ENCODE data around the gene UBN1.

UBN1 gene

GRCh38 chr16:4904942-4905615 is 57.8 kb downstream of the UBN1 start:
- CTCF ChIA-PET: interaction anchor here (1.2 kb wide), 1 partner anchor 51 kb away, joined by 3 read pairs; no protein-coding TSS in a partner anchor
- Histone ChIP-seq H3K27ac (ENCODE audit: insufficient read depth in 1 of 2, low read depth in 1 of 2, low read length in 2 of 2, poor library complexity in 1 of 2, severe bottlenecking in 2 of 2) (no peak overlapping the region), H3K9me3 (ENCODE audit: control extremely low read depth in 1 of 5, control insufficient read depth in 4 of 5, insufficient read depth in 2 of 5, low read depth in 1 of 5, low read length in 4 of 5) (no peaks in the 10 kb centered on the region), H3K4me1 (ENCODE audit: control extremely low read depth in 1 of 4, control insufficient read depth in 4 of 4, insufficient read depth in 4 of 4, low read length in 3 of 4) (no peaks in the 10 kb centered on the region), H3K27me3 (replicated peaks in 2 of 5; ENCODE audit: control insufficient read depth in 4 of 5, insufficient read depth in 5 of 5, low read length in 4 of 5) (peaks cover 0 to 2% (median 0%) of the 10 kb centered on the region in 5 experiments), H3K36me3 (ENCODE audit: control insufficient read depth in 4 of 4, insufficient read depth in 4 of 4, low read length in 3 of 4) (no peaks in the 10 kb centered on the region), H3K4me3 (ENCODE audit: control insufficient read depth in 1 of 7, extremely low read depth in 1 of 7, insufficient read depth in 4 of 7, low read depth in 2 of 7, low read length in 6 of 7) (no peak overlapping the region)
- POLR2A ChIA-PET: no interaction called here
- DNase-seq: no peak
- WGBS (ENCODE audit: insufficient coverage): 96% methylated on average over 11 of the region's 14 CpGs

- peaks cover 0 to 2% (median 0%) of the 10 kb centered on the region in 5 experiments for H3K27me3 ChIP-seq (replicated peaks in 2 of 5; ENCODE audit: control insufficient read depth in 4 of 5, insufficient read depth in 5 of 5, low read length in 4 of 5)
- POLR2A ChIA-PET: no interaction called here
- H3K4me1 ChIP-seq (ENCODE audit: control extremely low read depth in 1 of 4, control insufficient read depth in 4 of 4, insufficient read depth in 4 of 4, low read length in 3 of 4): no peaks in the 10 kb centered on the region
- H3K9me3 ChIP-seq (ENCODE audit: control extremely low read depth in 1 of 5, control insufficient read depth in 4 of 5, insufficient read depth in 2 of 5, low read depth in 1 of 5, low read length in 4 of 5): no peaks in the 10 kb centered on the region
- DNase-seq: no peak
- CTCF ChIA-PET: no interaction called here
- no peak overlapping the region for H3K27ac ChIP-seq (ENCODE audit: insufficient read depth in 1 of 2, low read depth in 1 of 2, low read length in 2 of 2, poor library complexity in 1 of 2, severe bottlenecking in 2 of 2)
- no peak overlapping the region for H3K4me3 ChIP-seq (ENCODE audit: control insufficient read depth in 1 of 7, extremely low read depth in 1 of 7, insufficient read depth in 4 of 7, low read depth in 2 of 7, low read length in 6 of 7)
- 100% methylated on average over 1 of the region's 5 CpGs for WGBS (ENCODE audit: insufficient coverage)
- no peaks in the 10 kb centered on the region for H3K36me3 ChIP-seq (ENCODE audit: control insufficient read depth in 4 of 4, insufficient read depth in 4 of 4, low read length in 3 of 4)
Measured at GRCh38 chr16:4908854-4909401, 61.6 kb downstream of the UBN1 start.

- Histone ChIP-seq H3K27ac (ENCODE audit: insufficient read depth in 1 of 2, low read depth in 1 of 2, low read length in 2 of 2, poor library complexity in 1 of 2, severe bottlenecking in 2 of 2) (no peak overlapping the region), H3K9me3 (ENCODE audit: control extremely low read depth in 1 of 5, control insufficient read depth in 4 of 5, insufficient read depth in 2 of 5, low read depth in 1 of 5, low read length in 4 of 5) (no peaks in the 10 kb centered on the region), H3K4me1 (ENCODE audit: control extremely low read depth in 1 of 4, control insufficient read depth in 4 of 4, insufficient read depth in 4 of 4, low read length in 3 of 4) (no peaks in the 10 kb centered on the region), H3K27me3 (replicated peaks in 2 of 5; ENCODE audit: control insufficient read depth in 4 of 5, insufficient read depth in 5 of 5, low read length in 4 of 5) (peaks cover 0 to 2% (median 0%) of the 10 kb centered on the region in 5 experiments), H3K36me3 (ENCODE audit: control insufficient read depth in 4 of 4, insufficient read depth in 4 of 4, low read length in 3 of 4) (no peaks in the 10 kb centered on the region), H3K4me3 (ENCODE audit: control insufficient read depth in 1 of 7, extremely low read depth in 1 of 7, insufficient read depth in 4 of 7, low read depth in 2 of 7, low read length in 6 of 7) (no peak overlapping the region)
- CTCF ChIA-PET: no interaction called here
- WGBS (ENCODE audit: insufficient coverage): 93% methylated on average over 4 of the region's 7 CpGs
- DNase-seq: no peak
- POLR2A ChIA-PET: no interaction called here
Measured at GRCh38 chr16:4909825-4910224, 62.5 kb downstream of the UBN1 start.

- ChIA-PET CTCF (no interaction called here), POLR2A (no interaction called here)
- Histone ChIP-seq H3K9me3 (ENCODE audit: control extremely low read depth in 1 of 5, control insufficient read depth in 4 of 5, insufficient read depth in 2 of 5, low read depth in 1 of 5, low read length in 4 of 5) (no peaks in the 10 kb centered on the region), H3K4me1 (ENCODE audit: control extremely low read depth in 1 of 4, control insufficient read depth in 4 of 4, insufficient read depth in 4 of 4, low read length in 3 of 4) (no peaks in the 10 kb centered on the region), H3K36me3 (ENCODE audit: control insufficient read depth in 4 of 4, insufficient read depth in 4 of 4, low read length in 3 of 4) (no peaks in the 10 kb centered on the region), H3K27me3 (replicated peaks in 2 of 5; ENCODE audit: control insufficient read depth in 4 of 5, insufficient read depth in 5 of 5, low read length in 4 of 5) (peaks cover 0 to 2% (median 0%) of the 10 kb centered on the region in 5 experiments), H3K4me3 (ENCODE audit: control insufficient read depth in 1 of 7, extremely low read depth in 1 of 7, insufficient read depth in 4 of 7, low read depth in 2 of 7, low read length in 6 of 7) (no peak overlapping the region), H3K27ac (ENCODE audit: insufficient read depth in 1 of 2, low read depth in 1 of 2, low read length in 2 of 2, poor library complexity in 1 of 2, severe bottlenecking in 2 of 2) (no peak overlapping the region)
- no peak for DNase-seq
- 97% methylated on average over 8 of the region's 12 CpGs for WGBS (ENCODE audit: insufficient coverage)
Measured at GRCh38 chr16:4910828-4911227, 63.5 kb downstream of the UBN1 start.

GRCh38 chr16:4911970-4912386 is 64.7 kb downstream of the UBN1 start:
- H3K27ac ChIP-seq (ENCODE audit: insufficient read depth in 1 of 2, low read depth in 1 of 2, low read length in 2 of 2, poor library complexity in 1 of 2, severe bottlenecking in 2 of 2): no peak overlapping the region
- H3K27me3 ChIP-seq (replicated peaks in 2 of 5; ENCODE audit: control insufficient read depth in 4 of 5, insufficient read depth in 5 of 5, low read length in 4 of 5): peaks cover 0 to 2% (median 0%) of the 10 kb centered on the region in 5 experiments
- ChIA-PET POLR2A (no interaction called here), CTCF (interaction anchor here (1.3 to 1.6 kb wide), 3 partner anchors 20 to 44 kb away, joined by 3 to 4 read pairs (median 3); no protein-coding TSS in a partner anchor)
- 86% methylated on average over 6 of the region's 6 CpGs for WGBS (ENCODE audit: insufficient coverage)
- H3K4me1 ChIP-seq (ENCODE audit: control extremely low read depth in 1 of 4, control insufficient read depth in 4 of 4, insufficient read depth in 4 of 4, low read length in 3 of 4): no peaks in the 10 kb centered on the region
- no peaks in the 10 kb centered on the region for H3K36me3 ChIP-seq (ENCODE audit: control insufficient read depth in 4 of 4, insufficient read depth in 4 of 4, low read length in 3 of 4)
- no peak for DNase-seq
- no peak overlapping the region for H3K4me3 ChIP-seq (ENCODE audit: control insufficient read depth in 1 of 7, extremely low read depth in 1 of 7, insufficient read depth in 4 of 7, low read depth in 2 of 7, low read length in 6 of 7)
- no peaks in the 10 kb centered on the region for H3K9me3 ChIP-seq (ENCODE audit: control extremely low read depth in 1 of 5, control insufficient read depth in 4 of 5, insufficient read depth in 2 of 5, low read depth in 1 of 5, low read length in 4 of 5)

- H3K27me3 ChIP-seq (replicated peaks in 2 of 5; ENCODE audit: control insufficient read depth in 4 of 5, insufficient read depth in 5 of 5, low read length in 4 of 5): peaks cover 0 to 2% (median 0%) of the 10 kb centered on the region in 5 experiments
- POLR2A ChIA-PET: no interaction called here
- no peaks in the 10 kb centered on the region for H3K36me3 ChIP-seq (ENCODE audit: control insufficient read depth in 4 of 4, insufficient read depth in 4 of 4, low read length in 3 of 4)
- H3K4me3 ChIP-seq (ENCODE audit: control insufficient read depth in 1 of 7, extremely low read depth in 1 of 7, insufficient read depth in 4 of 7, low read depth in 2 of 7, low read length in 6 of 7): no peak overlapping the region
- H3K27ac ChIP-seq (ENCODE audit: insufficient read depth in 1 of 2, low read depth in 1 of 2, low read length in 2 of 2, poor library complexity in 1 of 2, severe bottlenecking in 2 of 2): no peak overlapping the region
- 89% methylated on average over 7 of the region's 7 CpGs for WGBS (ENCODE audit: insufficient coverage)
- no peaks in the 10 kb centered on the region for H3K4me1 ChIP-seq (ENCODE audit: control extremely low read depth in 1 of 4, control insufficient read depth in 4 of 4, insufficient read depth in 4 of 4, low read length in 3 of 4)
- H3K9me3 ChIP-seq (ENCODE audit: control extremely low read depth in 1 of 5, control insufficient read depth in 4 of 5, insufficient read depth in 2 of 5, low read depth in 1 of 5, low read length in 4 of 5): no peaks in the 10 kb centered on the region
- no peak for DNase-seq
- CTCF ChIA-PET: interaction anchor here (1.4 to 1.6 kb wide), 2 partner anchors 12 to 43 kb away, joined by 3 to 4 read pairs; no protein-coding TSS in a partner anchor
Measured at GRCh38 chr16:4913130-4913773, 66.0 kb downstream of the UBN1 start.

All from common myeloid progenitor, CD34-positive (primary cell).